GM18526 (cell line): ENCODE data around the gene NTM.

Source experiments
- POLR2A ChIP-seq: IDR thresholded peaks from 3 replicates; pipeline ENCODE4 v1.6.1; 2011; ENCODE audit not compliant: insufficient read length; ENCODE audit errors: extremely low read depth

Gene NTM

DNA sequence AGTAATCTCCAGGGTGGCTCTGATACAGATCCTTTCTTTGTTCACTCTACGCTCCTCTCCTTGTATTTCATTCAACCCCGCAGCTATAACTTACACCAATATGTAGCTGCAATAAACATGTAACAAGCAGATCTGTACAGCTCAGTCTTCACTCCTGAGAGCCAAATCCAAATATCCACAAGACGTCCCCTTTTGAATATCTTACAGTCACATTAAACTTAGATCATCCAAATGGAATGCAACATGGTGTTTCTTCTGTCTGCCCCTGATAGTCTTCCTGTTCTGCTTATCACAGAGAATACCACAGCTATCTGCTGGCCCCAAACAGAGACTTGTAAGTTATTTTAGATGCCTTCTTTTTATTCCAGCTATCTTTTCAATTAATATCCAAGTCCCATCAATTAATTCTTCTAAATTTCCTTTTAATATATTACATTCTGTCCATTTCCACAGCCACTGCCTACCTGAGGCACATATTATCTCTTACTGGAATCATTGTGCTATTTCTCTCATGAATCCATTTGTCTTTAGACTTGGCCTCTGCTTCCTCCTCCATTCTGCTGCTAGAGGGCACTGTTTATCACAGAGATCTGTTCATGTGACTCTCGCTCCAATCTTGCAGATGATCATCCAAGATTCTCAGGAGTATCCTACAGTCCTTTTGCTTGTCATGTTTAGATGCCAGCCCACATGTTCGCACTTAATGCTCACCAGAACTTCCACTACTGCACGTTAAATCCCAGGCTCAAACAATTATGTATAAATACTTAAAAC, 908.6 kb downstream of the NTM start:
- no peak for TF ChIP-seq POLR2A

DNA sequence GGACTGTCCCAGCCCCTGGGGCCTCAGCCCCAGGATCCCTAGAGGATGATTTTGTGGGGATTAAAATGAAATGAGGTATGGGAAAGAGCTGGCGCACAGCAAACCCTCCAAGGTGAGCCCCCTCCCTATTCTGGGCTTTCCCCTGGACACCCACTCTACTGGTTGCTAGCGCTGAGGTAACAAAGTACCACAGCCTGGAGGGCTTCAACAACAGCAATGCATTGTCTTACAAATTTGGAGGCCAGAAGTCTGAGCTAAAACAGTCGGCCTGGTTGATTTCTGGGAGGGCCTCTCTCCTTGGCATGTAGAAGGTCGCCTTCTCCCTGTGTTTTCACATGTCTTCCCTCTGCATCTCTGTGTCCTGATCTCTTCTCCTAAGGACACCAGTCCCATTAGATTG, 913.6 kb downstream of the NTM start:
- no peak for TF ChIP-seq POLR2A

DNA sequence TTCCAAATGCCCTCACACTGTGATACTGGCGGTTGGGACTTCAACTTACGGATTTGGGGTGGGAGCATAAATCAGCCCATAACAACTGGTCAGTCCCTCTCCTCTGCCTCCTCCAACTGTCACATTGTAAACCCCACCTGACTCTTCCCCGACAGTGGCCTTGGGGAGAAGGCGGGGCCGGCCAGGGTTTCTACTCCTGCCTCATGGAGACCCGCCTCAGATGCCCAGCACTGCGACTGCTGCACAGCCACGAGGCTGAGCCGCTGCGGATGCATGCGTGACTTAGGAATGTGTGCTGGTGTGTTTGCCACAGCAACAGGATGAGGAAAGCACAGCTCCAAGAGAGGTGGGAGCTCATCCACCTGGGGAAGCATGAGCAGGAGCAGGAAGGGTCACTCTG, 914.2 kb downstream of the NTM start:
- TF ChIP-seq POLR2A, result no peak

DNA sequence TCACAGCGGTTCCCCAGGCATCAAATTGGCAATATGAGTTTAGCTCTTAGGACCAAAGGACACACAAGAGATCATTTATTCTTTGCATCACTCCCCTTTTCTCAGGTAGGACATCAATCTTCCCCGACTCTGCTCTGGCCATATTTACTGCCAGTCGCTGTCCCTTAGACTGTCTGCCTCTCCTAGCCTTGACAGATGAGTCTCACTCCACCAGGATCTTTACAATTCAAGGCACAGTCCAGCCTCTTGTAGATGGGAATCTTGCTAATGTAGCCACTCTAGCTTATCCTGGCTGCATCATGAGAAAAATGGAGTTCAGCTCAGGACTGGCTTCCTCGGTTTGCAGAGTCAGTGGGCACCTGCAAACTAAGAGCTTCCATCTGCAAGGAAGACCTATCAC, 915.2 kb downstream of the NTM start:
- no peak for TF ChIP-seq POLR2A

DNA sequence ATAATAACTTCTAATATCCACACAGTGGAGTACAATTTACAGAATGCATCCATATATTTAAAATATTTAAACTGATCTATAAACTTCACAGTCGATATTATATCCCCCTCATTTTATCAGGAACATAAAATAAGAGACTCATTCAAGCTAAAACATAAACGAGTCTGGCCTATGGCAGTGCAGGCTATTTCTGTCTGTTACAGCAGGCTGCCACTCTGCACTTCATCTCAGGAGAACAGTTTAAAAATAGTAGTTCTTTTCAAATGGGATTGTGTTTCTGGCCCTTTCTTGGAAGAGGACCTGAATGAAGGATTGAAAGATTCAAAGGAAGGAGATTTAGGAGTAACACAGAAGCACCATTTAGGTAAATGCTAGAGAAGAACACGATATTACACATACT, 915.7 kb downstream of the NTM start:
- no peak for TF ChIP-seq POLR2A

DNA sequence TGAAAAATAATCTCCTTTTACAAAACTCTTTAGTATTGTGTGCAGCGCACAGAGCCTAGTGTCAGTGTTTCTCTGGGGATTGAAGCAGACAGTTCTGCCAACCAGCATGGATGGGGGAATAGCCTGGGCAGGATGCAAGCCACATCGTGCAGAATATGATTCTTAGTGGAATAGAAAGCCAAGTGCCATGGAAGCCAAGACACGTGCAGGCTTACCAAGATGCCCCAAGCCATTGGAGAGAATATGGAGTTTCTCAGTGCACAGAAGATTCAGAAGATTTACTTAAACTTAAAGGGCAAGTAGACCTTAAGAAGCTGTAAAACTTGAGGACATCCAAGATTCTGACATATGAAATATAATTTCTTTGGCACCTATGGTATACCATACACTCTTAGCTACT, 917.6 kb downstream of the NTM start:
- no peak for TF ChIP-seq POLR2A

DNA sequence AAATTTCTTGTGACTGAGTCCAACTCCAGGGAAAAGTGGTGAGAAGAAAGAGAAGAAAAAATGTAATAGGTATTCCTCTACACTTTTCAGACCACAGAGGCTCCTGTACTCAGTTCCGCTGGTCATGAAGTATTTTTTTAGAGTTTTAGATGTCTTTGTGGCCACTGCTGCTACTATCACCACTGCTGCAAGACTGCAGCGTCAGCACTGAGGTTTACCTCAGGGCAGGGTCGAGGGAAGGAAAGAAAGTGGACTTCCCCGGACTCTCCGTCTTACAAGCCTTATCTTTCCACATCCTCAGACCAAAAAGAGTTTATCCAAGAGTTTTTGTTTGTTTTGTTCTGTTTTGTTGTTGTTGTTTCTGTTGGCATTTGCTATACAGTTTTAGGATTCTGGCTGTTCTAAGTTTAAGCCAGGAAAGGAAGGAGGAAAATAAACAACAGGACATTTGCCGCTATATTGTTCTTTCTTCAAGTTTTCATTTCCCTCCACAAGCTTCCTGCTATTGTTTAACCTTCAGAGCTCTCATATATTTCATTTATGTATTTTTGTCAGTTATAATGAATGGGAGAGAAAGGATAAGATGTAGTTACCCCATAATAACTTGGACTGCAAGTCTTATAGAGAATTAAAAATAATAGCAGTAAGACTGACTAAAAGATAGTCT, 919.3 kb downstream of the NTM start:
- no peak for TF ChIP-seq POLR2A

DNA sequence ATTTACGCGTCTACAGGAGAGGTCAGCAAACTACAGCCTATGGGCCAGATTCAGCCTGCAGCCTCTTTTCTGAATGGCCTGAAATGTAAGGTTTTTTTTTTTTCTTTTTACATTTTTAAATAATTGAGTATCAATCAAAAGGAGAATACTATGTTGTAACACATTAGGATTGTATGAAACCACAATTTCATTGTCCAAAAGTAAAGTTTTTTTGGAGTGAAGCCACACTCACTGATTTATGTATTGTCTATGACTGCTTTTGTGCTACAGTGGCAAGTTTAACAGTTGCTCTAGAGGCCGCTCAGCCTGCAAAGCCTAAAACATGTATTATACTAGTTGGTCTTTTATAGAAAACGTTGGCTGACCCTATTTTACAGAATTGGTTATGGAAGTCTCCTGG, 923.2 kb downstream of the NTM start:
- TF ChIP-seq POLR2A, result no peak

DNA sequence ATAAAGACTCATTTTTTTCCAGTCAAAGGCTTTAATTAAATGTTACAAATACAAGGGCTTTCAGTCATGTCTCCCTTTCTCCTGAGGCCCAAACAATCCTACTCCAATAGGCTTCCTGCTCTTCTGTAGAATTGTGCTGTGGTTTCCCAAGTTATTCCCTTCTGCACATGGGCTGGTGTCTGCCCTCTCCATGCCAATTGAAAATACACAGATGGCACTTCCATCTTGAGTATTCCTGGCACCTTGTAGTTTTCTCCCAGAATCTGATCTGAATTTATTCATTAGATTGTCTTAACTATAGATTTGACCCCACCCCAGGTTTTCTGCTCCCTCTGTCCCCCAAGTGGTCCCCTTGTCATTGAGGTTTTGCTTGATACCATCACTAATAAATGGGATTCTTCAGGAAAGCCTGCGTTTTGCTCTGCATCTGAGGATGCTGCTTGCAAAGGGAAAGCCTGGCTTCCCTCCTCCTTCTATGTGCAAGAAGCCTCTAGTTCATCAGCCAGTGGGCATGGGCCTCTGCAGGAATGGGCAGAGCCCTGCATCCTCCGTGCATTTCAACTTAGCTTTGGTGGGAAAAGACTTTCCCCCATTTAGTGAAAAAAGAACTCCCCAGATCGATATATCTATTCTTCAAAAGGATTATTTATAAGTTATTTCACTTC, 926.7 kb downstream of the NTM start:
- TF ChIP-seq POLR2A, result no peak

DNA sequence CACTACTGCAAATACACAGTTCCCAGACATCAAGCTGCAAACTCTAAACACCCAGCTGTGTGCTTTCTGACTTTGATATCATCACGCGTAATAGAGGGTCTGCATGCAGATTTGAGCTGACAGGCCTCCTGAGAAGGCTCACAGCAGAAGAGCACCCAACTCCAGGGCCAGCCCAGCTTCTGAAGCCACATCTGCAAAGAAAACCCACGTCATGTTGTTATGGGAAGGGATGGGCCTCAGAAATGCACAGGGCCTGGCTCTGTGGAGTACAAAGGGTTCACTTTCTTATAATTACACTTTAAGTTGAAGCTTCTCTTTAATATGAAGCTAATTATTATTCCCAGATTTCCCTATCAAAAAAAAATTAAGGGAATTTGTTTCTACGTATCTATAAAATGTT, 927.9 kb downstream of the NTM start:
- no peak for TF ChIP-seq POLR2A

DNA sequence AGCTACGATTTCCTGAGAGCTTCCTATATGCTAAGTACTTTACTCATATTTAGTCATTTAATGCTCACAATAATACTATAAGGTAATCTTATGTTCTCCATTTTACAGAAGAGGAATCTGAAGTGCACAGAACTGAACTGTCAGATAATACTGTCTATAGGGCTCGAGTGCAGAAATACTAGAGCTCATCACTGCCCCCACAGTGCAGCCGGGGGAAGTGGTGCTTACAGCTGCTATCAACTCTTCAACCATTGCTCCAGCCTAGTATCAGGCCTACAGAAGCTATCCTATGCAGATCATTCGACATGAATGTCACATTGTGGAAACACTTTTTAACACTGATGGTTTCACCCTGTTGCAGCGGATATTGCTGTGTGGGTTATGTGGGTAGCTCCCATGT, 929.9 kb downstream of the NTM start:
- TF ChIP-seq POLR2A, result no peak

DNA sequence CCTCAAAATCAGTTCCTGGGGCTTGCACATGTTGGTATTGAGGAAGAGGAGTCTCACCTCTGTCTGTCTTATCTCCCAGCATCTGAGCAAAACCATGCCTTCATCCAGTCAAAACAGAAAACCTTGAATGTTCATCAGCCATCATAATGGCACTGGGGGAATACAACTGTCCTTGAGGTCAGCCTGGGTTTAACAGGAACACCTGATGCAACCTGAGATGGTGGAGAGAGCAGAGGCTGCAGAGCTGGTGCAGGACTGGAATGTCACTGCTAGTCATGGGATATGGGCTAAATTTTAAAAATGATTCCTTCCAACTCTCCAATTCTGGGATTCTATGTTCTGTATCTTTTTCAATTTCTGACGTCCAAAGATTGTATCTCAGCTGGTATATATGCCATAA, 931.0 kb downstream of the NTM start:
- TF ChIP-seq POLR2A, result no peak

DNA sequence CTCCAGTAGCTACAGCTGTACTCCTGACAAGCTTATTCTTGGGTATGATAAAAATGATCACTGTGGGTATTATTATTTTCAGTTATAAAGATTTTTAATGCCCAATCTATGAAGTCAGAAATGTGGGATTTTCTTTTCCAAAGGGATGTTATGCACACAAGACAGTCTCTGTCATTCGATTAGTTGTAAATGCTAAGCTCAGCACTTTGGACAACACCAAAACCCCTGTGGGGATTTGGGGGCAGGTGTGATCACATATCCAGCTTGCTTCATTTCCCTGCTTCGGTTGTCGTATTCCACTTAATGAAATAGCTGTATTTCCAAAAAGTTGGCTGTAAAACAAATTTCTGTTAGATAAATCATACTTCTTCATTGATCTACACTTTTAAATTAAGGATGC, 931.5 kb downstream of the NTM start:
- no peak for TF ChIP-seq POLR2A

DNA sequence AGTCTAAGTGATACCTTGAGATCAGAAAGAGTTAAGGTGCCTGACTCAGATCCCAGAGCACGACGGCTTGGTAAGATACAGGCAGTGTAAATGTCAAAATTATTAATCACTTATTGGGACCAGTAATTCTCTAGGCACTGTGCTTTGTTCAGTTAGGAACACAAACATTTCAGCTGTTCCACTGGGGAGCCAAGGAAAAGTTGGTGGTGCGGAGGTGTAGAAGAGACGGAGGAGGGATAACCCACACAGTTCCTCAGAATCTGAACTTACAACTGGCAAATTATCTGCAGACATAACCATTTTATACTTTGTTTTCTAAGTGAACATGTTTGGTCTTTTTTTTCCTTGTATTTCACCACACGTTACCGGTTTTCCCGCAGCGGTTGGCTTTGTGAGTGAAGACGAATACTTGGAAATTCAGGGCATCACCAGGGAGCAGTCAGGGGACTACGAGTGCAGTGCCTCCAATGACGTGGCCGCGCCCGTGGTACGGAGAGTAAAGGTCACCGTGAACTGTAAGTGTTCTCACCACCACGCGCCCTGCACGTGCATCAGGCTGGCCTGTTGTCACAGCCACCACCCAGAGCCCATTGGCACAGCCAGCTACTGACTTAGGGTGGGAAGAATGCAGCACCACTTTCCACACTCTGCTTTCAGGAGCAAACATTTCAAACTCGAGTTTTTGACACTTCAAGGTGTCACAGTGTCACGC, 937.0 kb downstream of the NTM start:
- TF ChIP-seq POLR2A, result no peak

DNA sequence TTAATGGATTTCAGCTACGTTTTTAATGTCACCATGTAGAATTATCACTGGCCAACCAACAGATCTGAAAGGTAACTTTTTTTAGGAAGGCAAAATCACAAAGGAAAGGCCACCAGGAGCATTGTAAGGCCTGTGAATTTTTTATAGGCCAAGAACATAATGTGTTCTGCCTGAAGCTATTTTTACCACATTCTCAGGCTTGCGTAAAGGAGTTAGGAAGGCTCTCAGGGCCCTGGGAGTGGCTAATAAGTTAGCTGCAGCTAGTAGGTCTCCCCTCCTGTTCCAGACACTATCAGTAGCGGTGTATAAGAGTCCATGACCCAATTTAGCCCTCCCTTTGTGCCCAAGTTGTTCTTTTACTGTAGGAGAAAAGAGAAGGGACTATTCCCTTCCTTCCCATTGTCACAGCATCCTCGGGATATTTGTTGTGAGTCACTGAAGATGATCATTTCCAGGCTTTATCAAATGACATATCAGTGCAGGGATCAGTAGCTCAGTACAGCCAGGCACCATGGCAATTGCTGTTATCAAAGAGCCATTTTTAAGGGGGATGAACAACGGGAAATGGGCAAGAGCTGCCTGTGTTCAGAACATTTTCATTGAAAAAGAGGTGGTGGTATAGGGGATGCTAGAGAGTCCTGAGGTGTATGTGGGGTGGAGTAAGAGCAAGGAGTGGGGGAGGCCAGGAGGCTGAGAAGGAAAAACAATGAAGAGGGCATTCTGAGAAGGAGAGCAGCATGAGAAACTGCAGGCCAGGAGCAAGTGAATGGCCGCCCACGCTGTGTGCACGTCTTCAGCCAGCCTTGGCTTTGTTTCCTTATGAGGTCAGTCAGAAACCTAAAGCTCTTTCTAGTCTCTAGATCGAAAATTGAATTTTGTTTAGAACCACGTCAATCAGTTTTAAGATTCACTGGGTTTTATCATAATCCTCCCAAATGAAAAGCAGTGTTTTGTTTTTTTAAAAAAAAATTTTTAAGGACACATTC, 940.3 kb downstream of the NTM start:
- TF ChIP-seq POLR2A, result no peak

DNA sequence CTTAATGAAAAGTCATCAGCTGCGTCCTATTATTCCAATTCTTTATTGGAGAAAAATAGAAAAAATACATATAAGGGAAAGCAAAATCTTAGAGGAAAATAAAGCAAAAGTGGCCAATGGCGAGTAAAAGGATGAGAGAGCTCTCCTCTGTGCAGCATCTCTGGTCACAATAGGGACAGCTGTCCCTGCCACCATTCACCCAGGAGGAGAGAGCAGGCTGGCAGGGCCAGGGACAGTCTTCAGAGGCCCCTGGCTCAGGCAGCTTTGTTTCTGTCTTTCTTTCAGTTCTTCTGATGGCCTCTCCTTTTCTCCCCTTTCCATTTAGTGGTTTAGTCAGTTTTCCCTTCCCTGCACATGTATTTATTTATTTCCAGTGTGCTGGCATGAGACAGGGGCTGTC, 941.3 kb downstream of the NTM start:
- TF ChIP-seq POLR2A, result no peak
